HEK293T (cell line): ENCODE results near the gene SLC27A1.

Experiments
- ARNT ChIP-seq: fragments of 450-650 bp; IDR thresholded peaks from 2 replicates; pipeline ENCODE4 v1.6.1; 2017; ENCODE audit warnings: mild to moderate bottlenecking
- BHLHE40 ChIP-seq: fragments of 450-650 bp; IDR thresholded peaks from 2 replicates; pipeline ENCODE4 v1.6.1; 2016; ENCODE audit warnings: mild to moderate bottlenecking, moderate library complexity, borderline replicate concordance
- ELF4 ChIP-seq: fragments of 450-650 bp; IDR thresholded peaks from 2 replicates; pipeline ENCODE4 v1.6.1; 2017; ENCODE audit warnings: antibody characterized with exemption
- FOXA1 ChIP-seq: fragments of 450-650 bp; IDR thresholded peaks from 2 replicates; pipeline ENCODE4 v1.6.1; 2016; ENCODE audit warnings: mild to moderate bottlenecking
- FOXK2 ChIP-seq: fragments of 450-650 bp; IDR thresholded peaks from 2 replicates; pipeline ENCODE4 v1.6.1; 2016; ENCODE audit warnings: mild to moderate bottlenecking
- FOXM1 ChIP-seq: fragments of 450-650 bp; IDR thresholded peaks from 2 replicates; pipeline ENCODE4 v1.6.1; 2017; ENCODE audit warnings: mild to moderate bottlenecking, borderline replicate concordance
- LEF1 ChIP-seq: fragments of 450-650 bp; IDR thresholded peaks from 2 replicates; pipeline ENCODE4 v1.6.1; 2017; ENCODE audit warnings: mild to moderate bottlenecking, borderline replicate concordance
- SP1 ChIP-seq: fragments of 450-650 bp; IDR thresholded peaks from 2 replicates; pipeline ENCODE4 v1.6.1; 2017
- SUZ12 ChIP-seq: fragments of 450-650 bp; IDR thresholded peaks from 2 replicates; pipeline ENCODE4 v1.6.1; 2016; ENCODE audit warnings: mild to moderate bottlenecking

GRCh38 chr19:17524651-17525050, 54.3 kb downstream of the SLC27A1 start:
- TF ChIP-seq SP1, result no peak
- no peak for TF ChIP-seq FOXM1
- TF ChIP-seq FOXK2, result no peak
- no peak for TF ChIP-seq ELF4
- no peak for TF ChIP-seq LEF1
- TF ChIP-seq BHLHE40, result no peak
- TF ChIP-seq SUZ12, result no peak
- no peak for TF ChIP-seq FOXA1
- no peak for TF ChIP-seq ARNT
